Mucosa of rectum (tissue), 2 donors: ENCODE results near the gene CBLN1.
"Not testable (repeated sequence)": the region's sequence is repeated elsewhere in the genome, so short reads cannot be mapped to it uniquely, and the experiment has no call there.

Experiments
- H3K27ac ChIP-seq, 2 donors: one replicate each; pipeline ENCODE4 v1.7.0; 2013; ENCODE audit warnings: inconsistent platforms in 2 of 2, low read depth in 2 of 2, low read length in 2 of 2
- H3K27me3 ChIP-seq, 2 donors: one replicate each; pipeline ENCODE4 v1.7.0; 2013; ENCODE audit warnings: low read length in 2 of 2; ENCODE audit not compliant: control insufficient read depth in 2 of 2, insufficient read depth in 2 of 2
- H3K36me3 ChIP-seq, 2 donors: one replicate each; pipeline ENCODE4 v1.7.0; 2013; ENCODE audit warnings: low read length in 2 of 2; ENCODE audit not compliant: control insufficient read depth in 2 of 2, insufficient read depth in 2 of 2
- H3K4me1 ChIP-seq, 2 donors: one replicate each; pipeline ENCODE4 v1.7.0; 2013; ENCODE audit warnings: low read length in 2 of 2, mild to moderate bottlenecking in 1 of 2; ENCODE audit not compliant: control insufficient read depth in 2 of 2, insufficient read depth in 2 of 2
- H3K4me3 ChIP-seq, 2 donors: one replicate each; pipeline ENCODE4 v1.7.0; 2013; ENCODE audit warnings: low read length in 2 of 2
- H3K9ac ChIP-seq, 2 donors: one replicate each; pipeline ENCODE4 v1.7.0; 2013; ENCODE audit warnings: low read length in 2 of 2, low read depth in 1 of 2, mild to moderate bottlenecking in 1 of 2
- H3K9me3 ChIP-seq, 2 donors: one replicate each; pipeline ENCODE4 v1.7.0; 2013; ENCODE audit warnings: low read length in 2 of 2; ENCODE audit not compliant: control insufficient read depth in 2 of 2
- donor health status: healthy.
- donor health status: Normal muscosa, but diverticular disease.

Gene CBLN1

GRCh38 chr16:49268667-49269066 is 13.0 kb downstream of the CBLN1 start:
- Histone ChIP-seq H3K9ac (no peak overlapping the region), H3K4me3 (no peak overlapping the region), H3K9me3 (no peaks in the 10 kb centered on the region), H3K4me1 (no peaks in the 10 kb centered on the region), H3K27me3 (peaks cover 7 to 8% of the 10 kb centered on the region in 2 donors), H3K27ac (no peak overlapping the region), H3K36me3 (no peaks in the 10 kb centered on the region)

- H3K27ac ChIP-seq: no peak overlapping the region
- no peak overlapping the region for H3K9ac ChIP-seq
- H3K36me3 ChIP-seq: no peaks in the 10 kb centered on the region
- no peaks in the 10 kb centered on the region for H3K9me3 ChIP-seq
- H3K27me3 ChIP-seq: no peaks in the 10 kb centered on the region
- no peak overlapping the region for H3K4me3 ChIP-seq
- no peaks in the 10 kb centered on the region for H3K4me1 ChIP-seq
Observed at GRCh38 chr16:49262501-49262900, 19.1 kb downstream of the CBLN1 start.

GRCh38 chr16:49261930-49262329 is 19.7 kb downstream of the CBLN1 start:
- no peaks in the 10 kb centered on the region for H3K9me3 ChIP-seq
- no peaks in the 10 kb centered on the region for H3K4me1 ChIP-seq
- H3K27me3 ChIP-seq: no peaks in the 10 kb centered on the region
- no peak overlapping the region for H3K9ac ChIP-seq
- no peak overlapping the region for H3K27ac ChIP-seq
- no peak overlapping the region for H3K4me3 ChIP-seq
- no peaks in the 10 kb centered on the region for H3K36me3 ChIP-seq

GRCh38 chr16:49260956-49261530 is 20.6 kb downstream of the CBLN1 start:
- Histone ChIP-seq H3K9me3 (no peaks in the 10 kb centered on the region), H3K4me3 (no peak overlapping the region), H3K27me3 (no peaks in the 10 kb centered on the region), H3K27ac (no peak overlapping the region), H3K4me1 (no peaks in the 10 kb centered on the region), H3K36me3 (no peaks in the 10 kb centered on the region), H3K9ac (no peak overlapping the region)

GRCh38 chr16:49260253-49260652 is 21.4 kb downstream of the CBLN1 start:
- H3K27me3 ChIP-seq: no peaks in the 10 kb centered on the region
- no peak overlapping the region for H3K4me3 ChIP-seq
- no peaks in the 10 kb centered on the region for H3K4me1 ChIP-seq
- H3K36me3 ChIP-seq: no peaks in the 10 kb centered on the region
- H3K27ac ChIP-seq: no peak overlapping the region
- H3K9me3 ChIP-seq: no peaks in the 10 kb centered on the region
- H3K9ac ChIP-seq: no peak overlapping the region

GRCh38 chr16:49259330-49259729 is 22.3 kb downstream of the CBLN1 start:
- H3K27ac ChIP-seq: no peak overlapping the region
- no peaks in the 10 kb centered on the region for H3K9me3 ChIP-seq
- no peaks in the 10 kb centered on the region for H3K27me3 ChIP-seq
- no peaks in the 10 kb centered on the region for H3K4me1 ChIP-seq
- no peak overlapping the region for H3K4me3 ChIP-seq
- no peaks in the 10 kb centered on the region for H3K36me3 ChIP-seq
- H3K9ac ChIP-seq: no peak overlapping the region

GRCh38 chr16:49250689-49251088 is 30.9 kb downstream of the CBLN1 start:
- Histone ChIP-seq H3K4me3 (no peak overlapping the region), H3K9me3 (no peaks in the 10 kb centered on the region), H3K36me3 (no peaks in the 10 kb centered on the region), H3K4me1 (no peaks in the 10 kb centered on the region), H3K27ac (no peak overlapping the region), H3K27me3 (no peaks in the 10 kb centered on the region), H3K9ac (no peak overlapping the region)

- Histone ChIP-seq H3K9me3 (no peaks in the 10 kb centered on the region), H3K27ac (no peak overlapping the region), H3K4me1 (no peaks in the 10 kb centered on the region), H3K27me3 (no peaks in the 10 kb centered on the region), H3K4me3 (no peak overlapping the region), H3K9ac (no peak overlapping the region), H3K36me3 (no peaks in the 10 kb centered on the region)
Observed at GRCh38 chr16:49248227-49248626, 33.4 kb downstream of the CBLN1 start.

- Histone ChIP-seq H3K9ac (no peak overlapping the region), H3K4me3 (no peak overlapping the region), H3K4me1 (no peaks in the 10 kb centered on the region), H3K27me3 (no peaks in the 10 kb centered on the region), H3K36me3 (no peaks in the 10 kb centered on the region), H3K9me3 (no peaks in the 10 kb centered on the region), H3K27ac (no peak overlapping the region)
Observed at GRCh38 chr16:49236216-49236615, 45.4 kb downstream of the CBLN1 start.

- not testable (repeated sequence) for H3K9me3 ChIP-seq, H3K27ac ChIP-seq, H3K9ac ChIP-seq, H3K27me3 ChIP-seq, H3K36me3 ChIP-seq, H3K4me1 ChIP-seq, H3K4me3 ChIP-seq
Observed at GRCh38 chr16:49228335-49228734, 53.3 kb downstream of the CBLN1 start.
